Measurements from ENCODE around the gene RTL10. TPM values are rescaled to one million over a fixed set of nuclear protein-coding genes. Genes with fewer than 3 reads are reported as not detected.

The RTL10 gene
- 8.2 and 11.2 TPM in 2 replicates for total RNA-seq (2014; rRNA removed; shearing (Covaris generic))

GRCh38 chr22:19854778-19855503 is at the start of gene RTL10, which contains the start of gene GNB1L:
Gene RTL10, minus strand, starts transcription at chr22:19854874. Its CDS starts 2,613 bp downstream, at chr22:19852261.
Gene GNB1L, minus strand, starts transcription at chr22:19854874. Its CDS starts 33,519 bp downstream, at chr22:19821355.
- peak; percentile 99 for DNase-seq (ENCODE audit: low read depth)

- no peak for DNase-seq (ENCODE audit: low read depth)
Observed at GRCh38 chr22:19904174-19904856, 49.6 kb upstream of the RTL10 start.

- no peak for DNase-seq (ENCODE audit: low read depth)
Observed at GRCh38 chr22:19903513-19903912, 48.8 kb upstream of the RTL10 start.

- DNase-seq (ENCODE audit: low read depth) = no peak
Observed at GRCh38 chr22:19903031-19903430, 48.4 kb upstream of the RTL10 start.

GRCh38 chr22:19902245-19902715 is 47.6 kb upstream of the RTL10 start:
- no peak for DNase-seq (ENCODE audit: low read depth)

GRCh38 chr22:19901577-19902244 is 47.0 kb upstream of the RTL10 start:
- no peak for DNase-seq (ENCODE audit: low read depth)

- DNase-seq (ENCODE audit: low read depth) = no peak
Observed at GRCh38 chr22:19900707-19901436, 46.2 kb upstream of the RTL10 start.

- DNase-seq (ENCODE audit: low read depth) = no peak
Observed at GRCh38 chr22:19898831-19899567, 44.3 kb upstream of the RTL10 start.

- no peak for DNase-seq (ENCODE audit: low read depth)
Observed at GRCh38 chr22:19898145-19898544, 43.5 kb upstream of the RTL10 start.

- no peak for DNase-seq (ENCODE audit: low read depth)
Observed at GRCh38 chr22:19897726-19898125, 43.1 kb upstream of the RTL10 start.

- DNase-seq (ENCODE audit: low read depth) = no peak
Observed at GRCh38 chr22:19896665-19897355, 42.1 kb upstream of the RTL10 start.

- no peak for DNase-seq (ENCODE audit: low read depth)
Observed at GRCh38 chr22:19895160-19895849, 40.6 kb upstream of the RTL10 start.

- no peak for DNase-seq (ENCODE audit: low read depth)
Observed at GRCh38 chr22:19893363-19893762, 38.7 kb upstream of the RTL10 start.

GRCh38 chr22:19892925-19893324 is 38.3 kb upstream of the RTL10 start:
- no peak for DNase-seq (ENCODE audit: low read depth)

GRCh38 chr22:19892257-19892879 is 37.7 kb upstream of the RTL10 start:
- peak; percentile 78 for DNase-seq (ENCODE audit: low read depth)

GRCh38 chr22:19891317-19892256 is 36.9 kb upstream of the RTL10 start:
- DNase-seq (ENCODE audit: low read depth) = peak; percentile 95

- peak; percentile 46 for DNase-seq (ENCODE audit: low read depth)
Observed at GRCh38 chr22:19890502-19891316, 36.0 kb upstream of the RTL10 start.

Measured in Daoy (cell line).